GM12878 (cell line): Measurements from ENCODE around the gene CRAT. TPM values are rescaled to one million over a fixed set of nuclear protein-coding genes. Genes with fewer than 3 reads are reported as not detected.

Source experiments
- ATAC-seq: fragments of 200-7000 bp; cut with Tn5 transposase; 3 replicates; pipeline ENCODE4 v1.9.1; 2020; ENCODE audit warnings: mild to moderate bottlenecking, moderate library complexity
- BruUV-seq: library from RNA; stranded (reverse); fragments of 400-500 nt; replicated peaks from 2 replicates; lab custom pipeline; 2021; lab: Mats Ljungman, UMichigan
- CTCF ChIA-PET: fragments of 300-600 bp; sonication (Branson Sonifier 250); formaldehyde crosslinking; extraction: SDS; loops from one replicate; lab custom pipeline; 2021; ENCODE audit warnings: inconsistent platforms; lab: Yijun Ruan, JAX
- POLR2A ChIA-PET: fragments of 350-600 bp; formaldehyde crosslinking; extraction: SDS; loops from one replicate; lab custom pipeline; 2021; ENCODE audit warnings: inconsistent platforms; lab: Charles Lee
- RAD21 ChIA-PET: fragments of 300-600 bp; sonication (Branson Sonifier 250); formaldehyde crosslinking; loops from one replicate; lab custom pipeline; 2023; ENCODE audit warnings: antibody characterized with exemption; ENCODE audit not compliant: unreplicated experiment; lab: Charles Lee
- SMC1A ChIA-PET: fragments of 300-600 bp; sonication (Branson Sonifier 250); formaldehyde crosslinking; loops from one replicate; lab custom pipeline; 2023; ENCODE audit not compliant: unreplicated experiment, uncharacterized antibody; lab: Charles Lee
- DNase-seq: peaks from one replicate; pipeline ENCODE4 v3.0.0-alpha.2; 2011; ENCODE audit warnings: low read depth, low spot score
- FAIRE-seq: peaks from 3 replicates; lab custom pipeline; 2011; peaks lifted over from hg19 to GRCh38; lab: Jason Lieb, UNC
- H2AFZ ChIP-seq: 2 replicates; pipeline ENCODE4 v1.6.0; 2011; ENCODE audit warnings: low read depth, low read length, control low read depth; ENCODE audit not compliant: control insufficient read depth
- H3K27ac ChIP-seq: 2 replicates; pipeline ENCODE4 v1.5.1; 2011; ENCODE audit warnings: control low read depth; ENCODE audit not compliant: control insufficient read depth, insufficient read depth
- H3K27me3 ChIP-seq, 2 experiments: replicated peaks in 1 of 2; 2 replicates each; pipeline versions ENCODE4 v1.6.0 to v1.6.1; 2011; ENCODE audit warnings: low read length in 1 of 2; ENCODE audit not compliant: control insufficient read depth in 2 of 2, insufficient read depth in 2 of 2
- H3K36me3 ChIP-seq, 2 experiments: 2 replicates each; pipeline ENCODE4 v1.5.1; 2011; ENCODE audit warnings: low read length in 1 of 2; ENCODE audit not compliant: control insufficient read depth in 2 of 2, insufficient read depth in 2 of 2
- H3K4me1 ChIP-seq: 2 replicates; pipeline ENCODE4 v1.6.1; 2011; ENCODE audit warnings: mild to moderate bottlenecking, low read length, moderate library complexity, mixed read lengths; ENCODE audit not compliant: control insufficient read depth, insufficient read depth
- H3K4me2 ChIP-seq: 2 replicates; pipeline ENCODE4 v1.6.0; 2011; ENCODE audit warnings: control low read depth; ENCODE audit not compliant: control insufficient read depth, insufficient read depth
- H3K4me3 ChIP-seq: fragments of 200-600 bp; sonication (generic); 2 replicates; pipeline ENCODE4 v1.5.1; 2016
- H3K79me2 ChIP-seq: 2 replicates; pipeline ENCODE4 v1.6.0; 2011; ENCODE audit warnings: low read length; ENCODE audit not compliant: control insufficient read depth, insufficient read depth
- H3K9ac ChIP-seq: 2 replicates; pipeline ENCODE4 v1.8.0; 2011; ENCODE audit warnings: low read length, control low read depth, mixed read lengths; ENCODE audit not compliant: control insufficient read depth, insufficient read depth
- H3K9me3 ChIP-seq: replicated peaks from 3 replicates; pipeline ENCODE4 v1.5.1; 2011; ENCODE audit warnings: mild to moderate bottlenecking, low read length; ENCODE audit not compliant: control insufficient read depth, insufficient read depth
- H4K20me1 ChIP-seq: 2 replicates; pipeline ENCODE4 v1.6.0; 2011; ENCODE audit not compliant: control insufficient read depth, insufficient read depth
- HDAC6 ChIP-seq: fragments of 200-600 bp; sonication (generic); IDR thresholded peaks from one replicate; pipeline ENCODE4 v1.8.0; 2017; ENCODE audit warnings: antibody characterized with exemption; ENCODE audit not compliant: unreplicated experiment
- WGBS: methylation state at CpG from one replicate; pipeline ENCODE4 v1.1.6; 2016; ENCODE audit warnings: low lambda C conversion rate; ENCODE audit not compliant: insufficient replicate concordance, insufficient coverage; ENCODE audit errors: missing lambda C conversion rate; 5-methylcytosine and 5-hydroxymethylcytosine counted together
- in situ Hi-C: fragments of 300-500 bp; cut with MboI; formaldehyde crosslinking; loops from 9 replicates; pipeline ENCODE4 v1.14.3; 2018; ENCODE audit warnings: mixed read lengths
- intact Hi-C: fragments of 100-400 bp; cut with micrococcal nuclease; formaldehyde crosslinking; loops from one replicate; pipeline ENCODE4 v1.14.2; 2022; ENCODE audit not compliant: unreplicated experiment
- polyA plus RNA-seq, 11 experiments: library from polyadenylated mRNA; depleted of rRNA in 4 of 11; unstranded in 6 of 11; stranded (reverse) in 5 of 11; fragments of >200 nt; fragmentation: Nextera tagmentation in 4 of 11; fragmentation: Illumina TruSeq in 1 of 11; extraction: Ambion mirVana in 4 of 11; extraction: Trizol in 1 of 11; gene quantifications; 1 replicate in 1 of 11; 2 replicates in 10 of 11; pipeline versions ENCODE4 v1.2.1 to v1.2.3, GENCODE V29; 2011 to 2016; ENCODE audit warnings: inconsistent platforms in 2 of 11, missing spikeins in 2 of 11, low read depth in 1 of 11
- total RNA-seq, 4 experiments: library from RNA; depleted of rRNA in 3 of 4; stranded (reverse); fragments of >200 nt in 3 of 4; fragmentation: Illumina TruSeq in 1 of 4; extraction: Trizol in 1 of 4; gene quantifications; 2 replicates each; pipeline versions ENCODE4 v1.2.1 to v1.2.3, GENCODE V29; 2013 to 2021
- TF ChIP-seq, protein P1 (sequence below): fragments of 450-650 bp; IDR thresholded peaks from 2 replicates; pipeline ENCODE4 v1.6.1; 2017; ENCODE audit warnings: mild to moderate bottlenecking, moderate library complexity
- TF ChIP-seq, protein P2 (sequence below): fragments of 450-650 bp; IDR thresholded peaks from 2 replicates; pipeline ENCODE4 v1.6.1; 2017; ENCODE audit warnings: mild to moderate bottlenecking, moderate library complexity

CRAT gene
- total and polyA plus RNA-seq, 10 of the 15 experiments (the other 5 are each of a cell fraction or from before 2014, with no cell fraction given) = 0.10 to 3.4 (median 1.8) TPM

GRCh38 chr9:129121483-129121882, 10.9 kb upstream of the CRAT start:
- 96% methylated on average over 3 of the region's 3 CpGs for WGBS
- no TSS peak for BruUV-seq
- FAIRE-seq = no peak
- SMC1A ChIA-PET = interaction anchor here (1.1 kb wide), 1 partner anchor 9 kb away, joined by 3 read pairs; no protein-coding TSS in a partner anchor
- Histone ChIP-seq H4K20me1 (no peaks in the 10 kb centered on the region), H3K79me2 (no peaks in the 10 kb centered on the region; the same call in 1 of the 2 replicates), H3K27ac (no peak overlapping the region), H3K36me3 (peaks cover 10 to 14% of the 10 kb centered on the region in 2 experiments), H3K9ac (no peak overlapping the region), H3K4me3 (no peak overlapping the region), H3K4me1 (peaks cover 3% of the 10 kb centered on the region; the same call in 1 of the 2 replicates), H2AFZ (no peak overlapping the region), H3K9me3 (no peaks in the 10 kb centered on the region), H3K4me2 (no peak overlapping the region), H3K27me3 (no peaks in the 10 kb centered on the region)
- ATAC-seq = no peak
- CTCF ChIA-PET = interaction anchor here (1.3 to 2.0 kb wide), 2 partner anchors 10 to 503 kb away, joined by 3 to 10 read pairs; no protein-coding TSS in a partner anchor
- intact Hi-C loops (no loop called here), in situ Hi-C loops (no loop called here)
- POLR2A ChIA-PET = no interaction called here
- no peak for DNase-seq
- TF ChIP-seq, protein P1, sequence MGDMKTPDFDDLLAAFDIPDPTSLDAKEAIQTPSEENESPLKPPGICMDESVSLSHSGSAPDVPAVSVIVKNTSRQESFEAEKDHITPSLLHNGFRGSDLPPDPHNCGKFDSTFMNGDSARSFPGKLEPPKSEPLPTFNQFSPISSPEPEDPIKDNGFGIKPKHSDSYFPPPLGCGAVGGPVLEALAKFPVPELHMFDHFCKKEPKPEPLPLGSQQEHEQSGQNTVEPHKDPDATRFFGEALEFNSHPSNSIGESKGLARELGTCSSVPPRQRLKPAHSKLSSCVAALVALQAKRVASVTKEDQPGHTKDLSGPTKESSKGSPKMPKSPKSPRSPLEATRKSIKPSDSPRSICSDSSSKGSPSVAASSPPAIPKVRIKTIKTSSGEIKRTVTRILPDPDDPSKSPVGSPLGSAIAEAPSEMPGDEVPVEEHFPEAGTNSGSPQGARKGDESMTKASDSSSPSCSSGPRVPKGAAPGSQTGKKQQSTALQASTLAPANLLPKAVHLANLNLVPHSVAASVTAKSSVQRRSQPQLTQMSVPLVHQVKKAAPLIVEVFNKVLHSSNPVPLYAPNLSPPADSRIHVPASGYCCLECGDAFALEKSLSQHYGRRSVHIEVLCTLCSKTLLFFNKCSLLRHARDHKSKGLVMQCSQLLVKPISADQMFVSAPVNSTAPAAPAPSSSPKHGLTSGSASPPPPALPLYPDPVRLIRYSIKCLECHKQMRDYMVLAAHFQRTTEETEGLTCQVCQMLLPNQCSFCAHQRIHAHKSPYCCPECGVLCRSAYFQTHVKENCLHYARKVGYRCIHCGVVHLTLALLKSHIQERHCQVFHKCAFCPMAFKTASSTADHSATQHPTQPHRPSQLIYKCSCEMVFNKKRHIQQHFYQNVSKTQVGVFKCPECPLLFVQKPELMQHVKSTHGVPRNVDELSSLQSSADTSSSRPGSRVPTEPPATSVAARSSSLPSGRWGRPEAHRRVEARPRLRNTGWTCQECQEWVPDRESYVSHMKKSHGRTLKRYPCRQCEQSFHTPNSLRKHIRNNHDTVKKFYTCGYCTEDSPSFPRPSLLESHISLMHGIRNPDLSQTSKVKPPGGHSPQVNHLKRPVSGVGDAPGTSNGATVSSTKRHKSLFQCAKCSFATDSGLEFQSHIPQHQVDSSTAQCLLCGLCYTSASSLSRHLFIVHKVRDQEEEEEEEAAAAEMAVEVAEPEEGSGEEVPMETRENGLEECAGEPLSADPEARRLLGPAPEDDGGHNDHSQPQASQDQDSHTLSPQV = no peak
- no peak for TF ChIP-seq HDAC6
- TF ChIP-seq, protein P2, sequence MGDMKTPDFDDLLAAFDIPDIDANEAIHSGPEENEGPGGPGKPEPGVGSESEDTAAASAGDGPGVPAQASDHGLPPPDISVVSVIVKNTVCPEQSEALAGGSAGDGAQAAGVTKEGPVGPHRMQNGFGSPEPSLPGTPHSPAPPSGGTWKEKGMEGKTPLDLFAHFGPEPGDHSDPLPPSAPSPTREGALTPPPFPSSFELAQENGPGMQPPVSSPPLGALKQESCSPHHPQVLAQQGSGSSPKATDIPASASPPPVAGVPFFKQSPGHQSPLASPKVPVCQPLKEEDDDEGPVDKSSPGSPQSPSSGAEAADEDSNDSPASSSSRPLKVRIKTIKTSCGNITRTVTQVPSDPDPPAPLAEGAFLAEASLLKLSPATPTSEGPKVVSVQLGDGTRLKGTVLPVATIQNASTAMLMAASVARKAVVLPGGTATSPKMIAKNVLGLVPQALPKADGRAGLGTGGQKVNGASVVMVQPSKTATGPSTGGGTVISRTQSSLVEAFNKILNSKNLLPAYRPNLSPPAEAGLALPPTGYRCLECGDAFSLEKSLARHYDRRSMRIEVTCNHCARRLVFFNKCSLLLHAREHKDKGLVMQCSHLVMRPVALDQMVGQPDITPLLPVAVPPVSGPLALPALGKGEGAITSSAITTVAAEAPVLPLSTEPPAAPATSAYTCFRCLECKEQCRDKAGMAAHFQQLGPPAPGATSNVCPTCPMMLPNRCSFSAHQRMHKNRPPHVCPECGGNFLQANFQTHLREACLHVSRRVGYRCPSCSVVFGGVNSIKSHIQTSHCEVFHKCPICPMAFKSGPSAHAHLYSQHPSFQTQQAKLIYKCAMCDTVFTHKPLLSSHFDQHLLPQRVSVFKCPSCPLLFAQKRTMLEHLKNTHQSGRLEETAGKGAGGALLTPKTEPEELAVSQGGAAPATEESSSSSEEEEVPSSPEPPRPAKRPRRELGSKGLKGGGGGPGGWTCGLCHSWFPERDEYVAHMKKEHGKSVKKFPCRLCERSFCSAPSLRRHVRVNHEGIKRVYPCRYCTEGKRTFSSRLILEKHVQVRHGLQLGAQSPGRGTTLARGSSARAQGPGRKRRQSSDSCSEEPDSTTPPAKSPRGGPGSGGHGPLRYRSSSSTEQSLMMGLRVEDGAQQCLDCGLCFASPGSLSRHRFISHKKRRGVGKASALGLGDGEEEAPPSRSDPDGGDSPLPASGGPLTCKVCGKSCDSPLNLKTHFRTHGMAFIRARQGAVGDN = no peak
- RAD21 ChIA-PET = no interaction called here
